Heart left ventricle (tissue), 13 donors: ENCODE measurements around the gene GPR151.

ENCODE experiments used
- POLR2A ChIP-seq, 2 donors: fragments of 450-650 bp; IDR thresholded peaks; one replicate each; pipeline ENCODE4 v1.6.1; 2017; ENCODE audit warnings: antibody characterized with exemption in 2 of 2, mild to moderate bottlenecking in 2 of 2, moderate library complexity in 2 of 2
- TF ChIP-seq, protein P1 (sequence below), 12 donors: fragments of 200-600 bp; sonication (generic) in 4 of 12; IDR thresholded peaks; one replicate each; pipeline versions ENCODE4 v1.5.0 to v1.8.0; 2018 to 2022; ENCODE audit warnings: antibody characterized with exemption in 12 of 12, mild to moderate bottlenecking in 5 of 12
- donor health status: ischemic (EF 13 %, LVEDD 7.1; RV severe dilation, severe dysfunction).
- donor health status: DM: no; HTN: yes; CAD: no.
- donor health status: DM: no; HTN: no; CAD: no.
- donor health status: ischemic (EF 25% LVEDD 6.9; RV normal size, moderate dysfunction).
- donor health status: ischemic (EF 25% LVEDD 5.7; RV mildly dilated, moderate dysfunction).
- donor health status: ischemic (EF 35%, LVEDD 5.7; RV mildly dilated, moderate dysfunction).
- donor health status: nonischemic (EF 11% LVEDD 7.7; RV severe dilation, severe dysfunction).
- donor health status: DM: yes; HTN: yes; CAD: no.
- donor health status: PGD.
- donor health status: ischemic (EF 29% LVEDD 5.4; RV normal size, mild dysfunction).
- donor health status: nonischemic (EF 23%, LVEDD 6.1; RV moderate dilation, normal function).

DNA sequence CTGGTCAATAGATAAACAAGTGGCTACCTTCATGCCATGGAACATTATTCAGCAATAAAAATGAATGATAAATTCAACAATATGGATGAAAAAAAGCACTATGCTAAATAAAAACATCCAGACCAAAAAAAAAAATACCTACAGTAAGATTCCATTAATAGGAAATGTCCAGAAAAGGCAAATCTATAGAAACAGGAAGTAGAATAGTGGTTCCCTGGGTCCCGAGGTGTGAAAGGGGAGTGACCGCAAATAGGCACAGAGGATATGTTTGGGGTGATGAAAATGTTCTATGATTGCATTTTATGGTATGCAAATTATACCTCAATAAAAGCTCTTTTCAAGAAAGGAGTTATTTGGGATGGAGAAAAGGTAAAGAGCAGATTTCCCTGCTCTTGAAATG is 3.6 kb upstream of the GPR151 start:
- TF ChIP-seq, protein P1, sequence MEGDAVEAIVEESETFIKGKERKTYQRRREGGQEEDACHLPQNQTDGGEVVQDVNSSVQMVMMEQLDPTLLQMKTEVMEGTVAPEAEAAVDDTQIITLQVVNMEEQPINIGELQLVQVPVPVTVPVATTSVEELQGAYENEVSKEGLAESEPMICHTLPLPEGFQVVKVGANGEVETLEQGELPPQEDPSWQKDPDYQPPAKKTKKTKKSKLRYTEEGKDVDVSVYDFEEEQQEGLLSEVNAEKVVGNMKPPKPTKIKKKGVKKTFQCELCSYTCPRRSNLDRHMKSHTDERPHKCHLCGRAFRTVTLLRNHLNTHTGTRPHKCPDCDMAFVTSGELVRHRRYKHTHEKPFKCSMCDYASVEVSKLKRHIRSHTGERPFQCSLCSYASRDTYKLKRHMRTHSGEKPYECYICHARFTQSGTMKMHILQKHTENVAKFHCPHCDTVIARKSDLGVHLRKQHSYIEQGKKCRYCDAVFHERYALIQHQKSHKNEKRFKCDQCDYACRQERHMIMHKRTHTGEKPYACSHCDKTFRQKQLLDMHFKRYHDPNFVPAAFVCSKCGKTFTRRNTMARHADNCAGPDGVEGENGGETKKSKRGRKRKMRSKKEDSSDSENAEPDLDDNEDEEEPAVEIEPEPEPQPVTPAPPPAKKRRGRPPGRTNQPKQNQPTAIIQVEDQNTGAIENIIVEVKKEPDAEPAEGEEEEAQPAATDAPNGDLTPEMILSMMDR (IDR thresholded peaks at IDR 0.05) = no peak
- TF ChIP-seq POLR2A (IDR thresholded peaks at IDR 0.05) = no peak
